Fibroblast of lung (primary cell): ENCODE measurements around the gene BTG1. TPM values are rescaled to one million over a fixed set of nuclear protein-coding genes. Genes with fewer than 3 reads are reported as not detected.
A peak's percentile ranks its signal among the peaks of the same experiment; 100 is the strongest.

Source experiments
- DNase-seq, 2 donors: peaks; one replicate each; pipeline versions ENCODE4 v3.0.0 to v3.0.0-alpha.2; 2010; ENCODE audit warnings: low read depth in 2 of 2
- H2AFZ ChIP-seq: 2 replicates; pipeline ENCODE4 v1.5.1; 2012; ENCODE audit warnings: low read length, control low read depth, inconsistent platforms
- H3K27ac ChIP-seq: 2 replicates; pipeline ENCODE4 v1.5.1; 2011; ENCODE audit warnings: low read length, control low read depth; ENCODE audit not compliant: insufficient read depth
- H3K27me3 ChIP-seq: 2 replicates; pipeline ENCODE4 v1.5.1; 2011; ENCODE audit warnings: mild to moderate bottlenecking, low read length; ENCODE audit not compliant: control insufficient read depth, insufficient read depth
- H3K36me3 ChIP-seq: 2 replicates; pipeline ENCODE4 v1.5.1; 2011; ENCODE audit warnings: low read length; ENCODE audit not compliant: control insufficient read depth, insufficient read depth
- H3K4me1 ChIP-seq: 2 replicates; pipeline ENCODE4 v1.5.1; 2011; ENCODE audit warnings: low read length; ENCODE audit not compliant: control insufficient read depth, insufficient read depth; ENCODE audit errors: extremely low read depth
- H3K4me2 ChIP-seq: 2 replicates; pipeline ENCODE4 v1.5.1; 2011; ENCODE audit warnings: low read length, control low read depth; ENCODE audit not compliant: insufficient read depth; ENCODE audit errors: extremely low read depth
- H3K4me3 ChIP-seq, 4 experiments: fragments of 200-600 bp in 1 of 4; sonication (generic) in 1 of 4; replicated peaks in 1 of 4; 2 replicates each; pipeline ENCODE4 v1.5.1; 2011 to 2016; ENCODE audit warnings: low read length in 4 of 4, low read depth in 3 of 4, mild to moderate bottlenecking in 3 of 4, control low read depth in 2 of 4, inconsistent platforms in 1 of 4, mixed read lengths in 1 of 4; ENCODE audit not compliant: insufficient read depth in 1 of 4; ENCODE audit errors: control extremely low read depth in 1 of 4
- H3K79me2 ChIP-seq: 2 replicates; pipeline ENCODE4 v1.5.1; 2012; ENCODE audit warnings: mild to moderate bottlenecking, low read length, inconsistent platforms; ENCODE audit not compliant: control insufficient read depth, insufficient read depth
- H3K9ac ChIP-seq: 2 replicates; pipeline ENCODE4 v1.5.1; 2011; ENCODE audit warnings: mild to moderate bottlenecking, low read length, control low read depth; ENCODE audit not compliant: insufficient read depth
- H3K9me3 ChIP-seq: 2 replicates; pipeline ENCODE4 v1.5.1; 2012; ENCODE audit warnings: low read depth, low read length; ENCODE audit not compliant: control insufficient read depth, insufficient read depth
- H4K20me1 ChIP-seq: 2 replicates; pipeline ENCODE4 v1.5.1; 2011; ENCODE audit warnings: low read length; ENCODE audit not compliant: control insufficient read depth, insufficient read depth; ENCODE audit errors: extremely low read depth
- CTCF ChIP-seq, 2 donors: IDR thresholded peaks in 1 of 2; conservative IDR thresholded peaks in 1 of 2; 1 replicate in 1 of 2; 2 replicates in 1 of 2; pipeline ENCODE4 v1.5.1; 2011 to 2012; ENCODE audit warnings: low read length in 2 of 2, control low read depth in 1 of 2, inconsistent platforms in 1 of 2, low read depth in 1 of 2, mild to moderate bottlenecking in 1 of 2
- EZH2 ChIP-seq: IDR thresholded peaks from 2 replicates; pipeline ENCODE4 v1.5.1; 2012; ENCODE audit warnings: low read length, control low read depth, mild to moderate bottlenecking; ENCODE audit errors: missing control alignments
- polyA plus RNA-seq, 2 donors: library from polyadenylated mRNA; depleted of rRNA in 1 of 2; stranded (reverse) in 1 of 2; unstranded in 1 of 2; fragments of >200 nt; gene quantifications; 2 replicates each; pipeline ENCODE4 v1.2.1, GENCODE V29; 2011 to 2012; ENCODE audit warnings: missing spikeins in 1 of 2
- total RNA-seq: library from RNA; depleted of rRNA; stranded (reverse); fragments of >200 nt; gene quantifications from 2 replicates; pipeline ENCODE4 v1.2.1, GENCODE V29; 2014

The BTG1 gene
- total and polyA plus RNA-seq, 2 donors (not counting 1 experiment from before 2014, with no cell fraction given): 18.2 to 23.1 TPM

- no peak for DNase-seq
- TF ChIP-seq EZH2: no peak
- no peak for TF ChIP-seq CTCF (conservative IDR thresholded peaks at IDR 0.05 in 1 of 2, IDR thresholded peaks at IDR 0.05 in 1 of 2; ENCODE audit: low read depth in 1 of 2, low read length in 2 of 2)
- H3K27me3 ChIP-seq: no peaks in the 10 kb centered on the region
- no peak overlapping the region for H3K27ac ChIP-seq
- H3K79me2 ChIP-seq: no peaks in the 10 kb centered on the region
- H3K4me1 ChIP-seq: no peaks in the 10 kb centered on the region
- no peak overlapping the region for H3K4me3 ChIP-seq
- H3K9ac ChIP-seq: no peak overlapping the region
- H3K36me3 ChIP-seq: no peaks in the 10 kb centered on the region
- no peak overlapping the region for H2AFZ ChIP-seq
- H4K20me1 ChIP-seq: no peaks in the 10 kb centered on the region
- H3K9me3 ChIP-seq: no peaks in the 10 kb centered on the region
- no peak overlapping the region for H3K4me2 ChIP-seq
Observed at GRCh38 chr12:92151916-92152315, 6.3 kb upstream of the BTG1 start.

- peaks cover 10% of the 10 kb centered on the region for H3K79me2 ChIP-seq
- H3K9ac ChIP-seq: no peak overlapping the region
- no peaks in the 10 kb centered on the region for H3K9me3 ChIP-seq
- no peaks in the 10 kb centered on the region for H4K20me1 ChIP-seq
- H3K36me3 ChIP-seq: no peaks in the 10 kb centered on the region
- no peak for DNase-seq
- H3K4me2 ChIP-seq: no peak overlapping the region
- H3K4me3 ChIP-seq: no peak overlapping the region
- H3K27ac ChIP-seq: no peak overlapping the region
- TF ChIP-seq EZH2 (no peak), CTCF (conservative IDR thresholded peaks at IDR 0.05 in 1 of 2, IDR thresholded peaks at IDR 0.05 in 1 of 2; ENCODE audit: low read depth in 1 of 2, low read length in 2 of 2) (no peak)
- no peak overlapping the region for H2AFZ ChIP-seq
- no peaks in the 10 kb centered on the region for H3K4me1 ChIP-seq
- no peaks in the 10 kb centered on the region for H3K27me3 ChIP-seq
Observed at GRCh38 chr12:92149563-92149962, 3.9 kb upstream of the BTG1 start.

GRCh38 chr12:92147491-92147890 is 1.8 kb upstream of the BTG1 start:
- Histone ChIP-seq H3K27me3 (no peaks in the 10 kb centered on the region), H3K79me2 (peaks cover 28% of the 10 kb centered on the region), H3K27ac (no peak overlapping the region), H3K9me3 (no peaks in the 10 kb centered on the region), H4K20me1 (no peaks in the 10 kb centered on the region), H3K4me2 (peak overlapping the region; percentile 54), H3K36me3 (no peaks in the 10 kb centered on the region), H3K9ac (no peak overlapping the region), H3K4me3 (peak overlapping the region in 2 of 4 experiments; percentile 1 to 87), H2AFZ (peak overlapping the region; percentile 77), H3K4me1 (no peaks in the 10 kb centered on the region)
- TF ChIP-seq CTCF (conservative IDR thresholded peaks at IDR 0.05 in 1 of 2, IDR thresholded peaks at IDR 0.05 in 1 of 2; ENCODE audit: low read depth in 1 of 2, low read length in 2 of 2): no peak
- no peak for TF ChIP-seq EZH2
- DNase-seq: peak in 1 of 2 donors; percentile 40
